ENCODE results near the gene DENND1A.

Gene DENND1A

DNA sequence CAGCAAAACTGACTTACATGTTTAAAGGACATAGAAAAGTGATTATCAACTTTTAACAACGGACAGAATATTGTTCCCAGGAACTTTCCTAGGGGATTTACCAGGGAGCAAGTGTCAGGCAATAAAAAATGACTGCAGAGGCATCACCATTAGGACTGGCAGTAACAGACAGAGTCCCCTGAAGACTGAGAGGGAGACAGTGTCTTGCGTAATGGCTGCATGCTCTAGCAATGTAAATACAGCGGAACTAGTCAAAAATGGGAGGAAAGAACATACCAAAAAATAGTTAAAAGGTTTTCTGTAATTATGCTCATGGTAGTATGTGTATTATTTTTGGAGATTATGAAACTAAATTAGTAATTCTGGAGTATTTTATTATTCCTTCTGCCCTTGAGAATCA is 392.1 kb downstream of the DENND1A start:
- no peaks in the 10 kb centered on the region for H3K79me2 ChIP-seq (ENCODE audit: insufficient read depth, low read length)
- peaks cover 7% of the 10 kb centered on the region for H3K4me1 ChIP-seq (ENCODE audit: insufficient read depth, low read length, poor library complexity, severe bottlenecking)
- TF ChIP-seq EZH2phosphoT487 (IDR thresholded peaks at IDR 0.05; ENCODE audit: borderline replicate concordance): no peak
- TF ChIP-seq, protein P1, sequence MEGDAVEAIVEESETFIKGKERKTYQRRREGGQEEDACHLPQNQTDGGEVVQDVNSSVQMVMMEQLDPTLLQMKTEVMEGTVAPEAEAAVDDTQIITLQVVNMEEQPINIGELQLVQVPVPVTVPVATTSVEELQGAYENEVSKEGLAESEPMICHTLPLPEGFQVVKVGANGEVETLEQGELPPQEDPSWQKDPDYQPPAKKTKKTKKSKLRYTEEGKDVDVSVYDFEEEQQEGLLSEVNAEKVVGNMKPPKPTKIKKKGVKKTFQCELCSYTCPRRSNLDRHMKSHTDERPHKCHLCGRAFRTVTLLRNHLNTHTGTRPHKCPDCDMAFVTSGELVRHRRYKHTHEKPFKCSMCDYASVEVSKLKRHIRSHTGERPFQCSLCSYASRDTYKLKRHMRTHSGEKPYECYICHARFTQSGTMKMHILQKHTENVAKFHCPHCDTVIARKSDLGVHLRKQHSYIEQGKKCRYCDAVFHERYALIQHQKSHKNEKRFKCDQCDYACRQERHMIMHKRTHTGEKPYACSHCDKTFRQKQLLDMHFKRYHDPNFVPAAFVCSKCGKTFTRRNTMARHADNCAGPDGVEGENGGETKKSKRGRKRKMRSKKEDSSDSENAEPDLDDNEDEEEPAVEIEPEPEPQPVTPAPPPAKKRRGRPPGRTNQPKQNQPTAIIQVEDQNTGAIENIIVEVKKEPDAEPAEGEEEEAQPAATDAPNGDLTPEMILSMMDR (conservative IDR thresholded peaks at IDR 0.05; ENCODE audit: low read length): no peak
- no peaks in the 10 kb centered on the region for H4K20me1 ChIP-seq (ENCODE audit: insufficient read depth, low read length, poor library complexity, severe bottlenecking)
- H3K4me2 ChIP-seq (ENCODE audit: low read depth, low read length, poor library complexity, severe bottlenecking): no peak overlapping the region
- H3K4me3 ChIP-seq (ENCODE audit: low read length, poor library complexity, severe bottlenecking): no peak overlapping the region
- H3K36me3 ChIP-seq (ENCODE audit: insufficient read depth, low read length): no peaks in the 10 kb centered on the region
- H3K9me3 ChIP-seq (ENCODE audit: insufficient read depth, low read depth, low read length): no peaks in the 10 kb centered on the region
- no peaks in the 10 kb centered on the region for H3K27me3 ChIP-seq (ENCODE audit: insufficient read depth, low read length, poor library complexity, severe bottlenecking)
- no peak overlapping the region for H2AFZ ChIP-seq (ENCODE audit: low read length)
- no peaks in the 10 kb centered on the region for H3K9me2 ChIP-seq (replicated peaks; ENCODE audit: low read depth, low read length)
- H3K9ac ChIP-seq (ENCODE audit: low read depth, low read length, poor library complexity, severe bottlenecking): no peak overlapping the region
- H3F3A ChIP-seq (ENCODE audit: low read depth): no peaks in the 10 kb centered on the region

DNA sequence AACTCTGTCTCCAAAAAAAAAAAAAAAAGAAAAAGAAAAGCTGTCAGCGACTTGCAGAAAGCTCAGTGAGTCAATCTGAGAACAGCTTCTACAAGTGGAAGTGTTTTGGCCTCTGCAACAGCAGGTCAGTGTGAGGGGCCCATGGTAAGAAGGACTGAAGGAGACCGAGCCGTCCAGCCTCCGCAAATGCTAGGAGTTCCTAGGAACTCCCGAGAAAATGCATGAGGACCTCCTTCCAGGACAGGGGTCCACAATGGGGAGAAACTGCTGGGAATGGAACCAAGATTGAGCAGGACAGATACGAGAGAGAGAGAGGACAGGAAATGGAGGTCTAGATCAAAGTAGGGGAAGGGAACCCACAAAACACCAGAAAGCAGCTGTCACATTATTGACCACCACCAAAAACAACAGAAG is 393.5 kb downstream of the DENND1A start:
- H3K36me3 ChIP-seq (ENCODE audit: insufficient read depth, low read length): no peaks in the 10 kb centered on the region
- H3K4me3 ChIP-seq (ENCODE audit: low read length, poor library complexity, severe bottlenecking): no peak overlapping the region
- H4K20me1 ChIP-seq (ENCODE audit: insufficient read depth, low read length, poor library complexity, severe bottlenecking): no peaks in the 10 kb centered on the region
- H3K9me2 ChIP-seq (replicated peaks; ENCODE audit: low read depth, low read length): no peaks in the 10 kb centered on the region
- TF ChIP-seq, protein P1 (conservative IDR thresholded peaks at IDR 0.05; ENCODE audit: low read length): no peak
- no peak for TF ChIP-seq EZH2phosphoT487 (IDR thresholded peaks at IDR 0.05; ENCODE audit: borderline replicate concordance)
- no peaks in the 10 kb centered on the region for H3F3A ChIP-seq (ENCODE audit: low read depth)
- no peaks in the 10 kb centered on the region for H3K9me3 ChIP-seq (ENCODE audit: insufficient read depth, low read depth, low read length)
- peak overlapping the region; percentile 22 for H3K4me2 ChIP-seq (ENCODE audit: low read depth, low read length, poor library complexity, severe bottlenecking)
- H3K4me1 ChIP-seq (ENCODE audit: insufficient read depth, low read length, poor library complexity, severe bottlenecking): peaks cover 7% of the 10 kb centered on the region
- no peak overlapping the region for H2AFZ ChIP-seq (ENCODE audit: low read length)
- no peak overlapping the region for H3K9ac ChIP-seq (ENCODE audit: low read depth, low read length, poor library complexity, severe bottlenecking)
- H3K27me3 ChIP-seq (ENCODE audit: insufficient read depth, low read length, poor library complexity, severe bottlenecking): no peaks in the 10 kb centered on the region
- no peaks in the 10 kb centered on the region for H3K79me2 ChIP-seq (ENCODE audit: insufficient read depth, low read length)

DNA sequence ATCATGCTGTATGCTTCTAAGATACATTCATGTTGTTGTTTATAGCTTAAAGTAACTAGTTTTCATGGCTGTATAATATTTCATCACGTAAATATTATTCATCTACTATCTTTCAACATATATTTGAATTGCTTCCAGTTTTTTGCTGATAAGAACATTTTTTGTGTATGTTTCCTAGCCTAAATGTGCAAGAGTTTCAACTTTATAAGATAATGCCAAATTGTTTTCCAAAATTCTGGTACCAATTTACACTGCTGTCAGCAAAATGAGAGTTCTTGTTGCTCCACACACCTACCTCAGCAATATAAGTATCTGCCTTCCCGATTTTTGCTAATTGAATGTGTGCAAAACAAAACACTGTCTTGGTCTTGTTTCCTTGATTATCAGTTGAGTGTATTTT is 395.6 kb downstream of the DENND1A start:
- Histone ChIP-seq H3K36me3 (ENCODE audit: insufficient read depth, low read length) (no peaks in the 10 kb centered on the region), H3K4me2 (ENCODE audit: low read depth, low read length, poor library complexity, severe bottlenecking) (no peak overlapping the region), H3K27me3 (ENCODE audit: insufficient read depth, low read length, poor library complexity, severe bottlenecking) (no peaks in the 10 kb centered on the region), H3K9me2 (replicated peaks; ENCODE audit: low read depth, low read length) (no peaks in the 10 kb centered on the region), H3F3A (ENCODE audit: low read depth) (no peaks in the 10 kb centered on the region), H2AFZ (ENCODE audit: low read length) (no peak overlapping the region), H3K9me3 (ENCODE audit: insufficient read depth, low read depth, low read length) (peaks cover 5% of the 10 kb centered on the region), H3K79me2 (ENCODE audit: insufficient read depth, low read length) (no peaks in the 10 kb centered on the region), H3K9ac (ENCODE audit: low read depth, low read length, poor library complexity, severe bottlenecking) (no peak overlapping the region), H4K20me1 (ENCODE audit: insufficient read depth, low read length, poor library complexity, severe bottlenecking) (no peaks in the 10 kb centered on the region), H3K4me1 (ENCODE audit: insufficient read depth, low read length, poor library complexity, severe bottlenecking) (peaks cover 7% of the 10 kb centered on the region), H3K4me3 (ENCODE audit: low read length, poor library complexity, severe bottlenecking) (no peak overlapping the region)
- TF ChIP-seq EZH2phosphoT487 (IDR thresholded peaks at IDR 0.05; ENCODE audit: borderline replicate concordance): no peak
- TF ChIP-seq, protein P1 (conservative IDR thresholded peaks at IDR 0.05; ENCODE audit: low read length): no peak
